Activated naive CD4-positive, alpha-beta T cell (primary cell): ENCODE data around the gene FOXI3.
"Not testable (repeated sequence)": the region's sequence is repeated elsewhere in the genome, so short reads cannot be mapped to it uniquely, and the experiment has no call there.

Source experiments
- DNase-seq, 4 experiments: peaks; one replicate each; lab custom pipeline; 2025; lab: John Stamatoyannopoulos, UW

Gene FOXI3

GRCh38 chr2:88442061-88442460 is 10.4 kb downstream of the FOXI3 start:
- no peak for DNase-seq

DNA sequence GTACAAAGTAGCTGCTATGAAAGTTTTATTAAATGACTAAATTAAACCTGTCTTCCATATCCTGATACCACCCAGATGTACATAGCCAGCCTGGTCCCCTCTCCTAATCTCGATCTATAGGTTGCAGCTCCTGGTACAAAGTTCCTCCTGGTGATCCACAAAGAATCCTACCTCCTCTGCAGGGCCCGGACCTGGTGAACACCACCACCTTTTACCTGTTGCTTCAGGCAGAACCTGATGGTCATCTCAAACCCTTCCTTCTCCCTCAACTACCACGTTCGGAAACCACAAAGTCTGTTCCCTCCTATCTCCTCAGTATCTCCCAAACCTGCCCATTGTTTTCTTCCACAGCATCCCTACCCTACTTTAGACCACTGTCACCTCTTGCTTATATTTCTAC is 15.5 kb downstream of the FOXI3 start:
- no peak for DNase-seq

DNA sequence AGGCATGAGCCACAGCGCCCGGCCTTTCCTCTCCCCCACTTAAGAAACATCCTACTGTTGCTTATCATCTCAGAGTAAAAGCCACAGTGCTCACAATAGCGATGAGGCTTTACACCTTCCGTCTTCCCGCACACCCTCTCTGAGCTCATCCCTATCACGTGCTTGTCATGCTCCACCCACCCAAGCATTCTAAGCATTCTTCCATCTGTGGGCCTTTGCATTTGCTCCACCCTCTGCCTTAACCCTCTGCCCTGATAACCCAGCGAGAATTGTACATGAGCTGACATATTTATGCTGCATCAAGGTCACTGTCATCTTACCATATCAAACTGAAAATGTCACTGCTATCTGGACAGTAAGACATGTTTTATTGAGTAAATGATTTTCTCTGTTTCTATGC is 22.6 kb downstream of the FOXI3 start:
- no peak for DNase-seq

- no peak for DNase-seq
Observed at GRCh38 chr2:88423733-88424132, 28.8 kb downstream of the FOXI3 start.

DNA sequence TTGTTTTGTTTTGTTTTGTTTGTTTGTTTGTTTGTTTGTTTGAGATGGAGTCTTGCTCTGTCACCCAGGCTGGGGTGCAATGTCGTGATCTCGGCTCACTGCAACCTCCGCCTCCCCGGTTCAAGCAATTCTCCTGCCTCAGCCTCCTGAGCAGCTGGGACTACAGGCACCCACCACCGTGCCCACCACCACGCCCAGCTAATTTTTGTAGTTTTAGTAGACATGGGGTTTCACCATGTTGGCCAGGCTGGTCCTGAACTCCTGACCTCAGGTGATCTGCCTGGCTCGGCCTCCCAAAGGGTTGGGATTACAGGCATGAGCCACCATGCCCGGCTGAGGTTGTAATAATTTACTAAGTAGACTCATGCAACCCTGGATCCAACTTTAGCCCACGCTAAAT is 33.4 kb downstream of the FOXI3 start:
- DNase-seq = not testable (repeated sequence)

GRCh38 chr2:88416016-88416663 is 36.4 kb downstream of the FOXI3 start:
- DNase-seq = no peak

DNA sequence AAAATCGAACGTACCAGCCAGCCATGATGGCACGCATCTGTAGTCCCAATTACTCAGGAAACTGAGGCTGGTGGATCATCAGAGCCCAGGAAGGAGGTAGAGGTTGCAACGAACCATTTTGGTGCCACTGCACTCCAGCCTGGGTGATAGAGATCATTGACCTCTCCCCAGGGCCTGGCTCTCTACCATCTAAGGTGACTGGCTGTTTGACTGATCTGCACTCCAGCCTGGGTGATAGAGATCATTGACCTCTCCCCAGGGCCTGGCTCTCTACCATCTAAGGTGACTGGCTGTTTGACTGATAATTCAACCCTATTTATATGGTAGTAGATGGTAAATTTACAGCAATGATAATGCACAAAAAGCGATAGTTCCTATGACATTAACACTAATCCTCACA is 43.6 kb downstream of the FOXI3 start:
- DNase-seq = not testable (repeated sequence)

- DNase-seq = no peak
Observed at GRCh38 chr2:88400037-88400767, 52.3 kb downstream of the FOXI3 start.

GRCh38 chr2:88398180-88398579 is 54.3 kb downstream of the FOXI3 start:
- DNase-seq = no peak
